Stimulated activated CD4-positive, alpha-beta T cell treated with anti-CD3 and anti-CD28 coated beads, Interleukin-1b, Interleukin-23, amount 100 ng/mL, for 4 hours (primary cell): ENCODE measurements around the gene PALS1.

ENCODE experiments used
- DNase-seq, 2 donors: peaks; one replicate each; pipeline ENCODE4 v3.0.0-alpha.2; 2020; ENCODE audit warnings: low read depth in 2 of 2

PALS1 gene

DNA sequence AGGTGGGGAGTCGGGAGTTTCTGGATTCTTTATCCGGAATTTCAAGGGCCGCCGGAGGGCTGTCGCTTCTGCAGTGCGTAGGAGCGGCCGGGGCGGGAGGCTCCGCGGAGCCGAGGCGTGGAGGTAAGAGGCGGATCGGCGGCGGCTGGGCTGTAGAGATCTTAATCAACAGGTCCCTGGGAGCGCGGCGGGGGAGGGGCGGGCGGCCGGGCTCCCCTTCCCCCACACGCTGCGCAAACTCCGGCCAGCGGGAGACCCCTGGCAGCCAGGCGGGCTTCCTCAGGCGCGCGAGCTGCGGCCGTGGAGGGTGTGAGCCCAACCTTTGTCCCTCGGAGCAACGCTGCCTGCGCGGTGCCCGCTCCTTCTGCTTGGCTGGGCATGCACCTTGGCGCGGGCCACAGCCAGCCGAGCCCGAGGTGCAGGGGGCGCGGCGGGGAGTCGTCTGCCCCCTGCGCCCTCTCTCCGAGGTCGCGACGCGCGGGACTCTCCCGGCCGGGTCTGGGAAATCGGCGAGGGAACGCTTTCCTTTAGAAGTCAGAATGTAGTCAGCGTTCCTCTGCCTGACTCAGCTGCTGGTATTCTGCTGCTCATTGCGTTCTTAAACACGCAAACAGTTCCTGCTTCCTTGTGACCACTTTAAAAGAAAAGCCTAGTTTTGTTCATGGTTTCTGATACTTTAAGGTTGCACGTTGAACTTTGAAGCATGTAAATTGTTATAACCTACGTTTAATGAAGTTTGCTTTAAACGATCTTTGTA is at the start of gene PALS1:
Gene PALS1, plus strand, starts transcription at position 25 of the 757 bp plus-strand sequence. CDS start 37,736 bp downstream, outside the sequence.
- no peak for DNase-seq

- DNase-seq: no peak
Measured at GRCh38 chr14:67191768-67192290, 49.4 kb upstream of the PALS1 start.

DNA sequence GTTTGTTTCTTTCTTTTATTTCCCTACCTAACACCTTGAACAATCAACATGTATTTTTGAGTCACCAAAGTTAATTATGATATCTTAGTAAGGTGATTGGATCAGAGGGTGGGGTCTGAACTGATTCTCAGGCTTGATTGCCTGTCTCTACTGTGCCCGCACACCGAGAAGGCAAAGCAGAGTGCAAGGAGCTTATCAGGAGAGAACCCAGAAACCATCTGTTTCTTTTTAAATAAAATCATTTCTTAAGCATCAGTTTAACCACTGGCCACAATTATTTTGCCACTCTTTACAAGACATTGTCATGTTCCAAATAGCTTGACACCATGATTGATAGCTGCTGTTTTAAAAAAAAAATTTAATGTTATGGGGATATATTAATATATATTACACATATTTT is 48.9 kb upstream of the PALS1 start:
- no peak for DNase-seq

DNA sequence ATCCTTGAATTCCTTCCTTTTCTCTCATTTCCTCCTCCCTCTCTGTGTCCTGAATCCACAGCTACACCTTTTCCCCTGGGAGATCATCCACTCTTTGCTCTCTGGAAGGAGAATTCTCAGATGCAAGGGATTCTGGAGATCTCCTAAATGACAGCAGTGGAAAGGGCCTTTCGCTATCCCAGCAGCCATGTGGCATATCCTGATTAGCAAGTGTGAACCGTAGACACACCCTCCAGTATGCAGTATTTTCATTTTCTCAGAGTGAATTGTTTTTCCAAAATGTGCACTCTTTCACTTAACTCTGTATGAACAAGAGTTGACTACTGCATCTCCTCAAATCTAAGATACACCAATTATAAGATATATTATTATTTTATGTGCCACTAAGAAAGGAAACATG is 46.0 kb upstream of the PALS1 start:
- DNase-seq: no peak

GRCh38 chr14:67199016-67199415 is 42.2 kb upstream of the PALS1 start:
- no peak for DNase-seq

GRCh38 chr14:67207810-67208209 is 33.4 kb upstream of the PALS1 start:
- no peak for DNase-seq

GRCh38 chr14:67218126-67218525 is 23.1 kb upstream of the PALS1 start:
- DNase-seq: no peak

- DNase-seq: no peak
Measured at GRCh38 chr14:67221248-67221981, 19.8 kb upstream of the PALS1 start.

- no peak for DNase-seq
Measured at GRCh38 chr14:67221982-67222328, 19.3 kb upstream of the PALS1 start.

GRCh38 chr14:67225523-67225922 is 15.7 kb upstream of the PALS1 start:
- no peak for DNase-seq

DNA sequence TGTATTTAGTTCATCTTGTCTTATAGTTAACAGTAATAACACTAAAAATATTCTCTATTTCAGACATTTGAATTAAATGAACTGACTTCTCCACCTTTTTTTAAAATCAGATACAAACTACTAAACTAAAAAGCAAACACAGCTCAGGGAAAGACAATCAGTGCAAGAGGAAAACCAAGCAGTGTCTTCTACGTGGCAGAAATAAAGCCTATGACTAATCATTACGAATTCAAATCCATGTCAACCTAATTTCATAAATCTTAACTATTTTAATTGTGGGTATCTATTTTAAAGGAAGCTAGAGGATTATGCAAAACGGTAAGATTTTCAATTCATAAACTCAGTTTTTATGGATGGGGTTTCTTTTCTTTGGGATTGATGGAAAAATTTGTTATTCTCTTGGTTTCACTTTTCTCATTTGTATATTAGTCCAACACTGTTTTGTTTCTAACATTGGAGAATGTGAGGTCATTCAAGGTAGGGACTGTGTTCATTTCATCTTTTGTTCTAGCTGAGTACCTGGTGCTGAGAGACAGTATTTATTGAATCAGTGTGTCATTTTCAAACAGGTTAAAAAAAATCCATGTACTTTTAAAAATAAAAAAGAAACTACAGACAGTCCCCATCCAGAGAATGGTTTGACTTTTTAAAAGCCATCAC is 12.8 kb upstream of the PALS1 start:
- DNase-seq: no peak

DNA sequence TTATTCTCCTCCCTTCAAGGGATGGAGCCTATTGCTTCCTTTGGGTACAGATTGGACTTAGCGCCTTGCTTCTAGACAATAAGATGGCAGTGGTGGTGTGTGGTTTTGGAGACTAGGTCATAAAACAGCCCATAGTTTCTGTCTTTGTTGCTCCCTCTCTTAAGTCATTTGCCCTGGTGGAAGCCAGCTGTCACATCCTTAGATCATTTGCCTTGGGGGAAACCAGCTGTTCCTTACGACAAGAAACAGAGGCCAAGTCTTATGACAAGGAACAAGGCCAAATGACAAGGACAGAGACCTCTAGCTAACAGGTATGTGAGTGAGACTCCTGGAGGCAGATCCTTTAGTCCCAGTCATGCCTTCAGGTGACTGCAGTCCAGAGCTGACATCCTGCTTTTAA is 9.2 kb upstream of the PALS1 start:
- DNase-seq: no peak

DNA sequence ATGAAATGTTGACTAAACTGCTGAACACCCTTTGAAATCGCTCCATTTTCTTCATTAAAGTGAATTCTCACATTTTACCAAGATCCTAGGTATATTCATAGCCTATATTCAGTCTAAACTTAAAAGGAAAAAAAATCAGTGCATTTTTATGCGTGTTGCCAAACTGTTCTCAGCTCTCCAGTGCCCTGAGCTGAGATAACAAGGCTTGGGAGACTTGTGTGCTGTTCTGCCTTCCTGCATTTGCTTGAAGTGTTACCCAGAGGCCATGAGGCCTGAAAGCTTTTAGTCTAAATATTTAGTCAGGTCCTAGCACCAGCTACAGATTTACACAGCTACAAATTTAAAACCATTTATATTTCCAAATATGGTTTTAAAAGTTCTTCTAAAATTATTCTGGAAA is 8.6 kb upstream of the PALS1 start:
- no peak for DNase-seq

- no peak for DNase-seq
Measured at GRCh38 chr14:67237591-67237990, 3.6 kb upstream of the PALS1 start.

- DNase-seq: no peak
Measured at GRCh38 chr14:67239582-67239981, 1.7 kb upstream of the PALS1 start.

DNA sequence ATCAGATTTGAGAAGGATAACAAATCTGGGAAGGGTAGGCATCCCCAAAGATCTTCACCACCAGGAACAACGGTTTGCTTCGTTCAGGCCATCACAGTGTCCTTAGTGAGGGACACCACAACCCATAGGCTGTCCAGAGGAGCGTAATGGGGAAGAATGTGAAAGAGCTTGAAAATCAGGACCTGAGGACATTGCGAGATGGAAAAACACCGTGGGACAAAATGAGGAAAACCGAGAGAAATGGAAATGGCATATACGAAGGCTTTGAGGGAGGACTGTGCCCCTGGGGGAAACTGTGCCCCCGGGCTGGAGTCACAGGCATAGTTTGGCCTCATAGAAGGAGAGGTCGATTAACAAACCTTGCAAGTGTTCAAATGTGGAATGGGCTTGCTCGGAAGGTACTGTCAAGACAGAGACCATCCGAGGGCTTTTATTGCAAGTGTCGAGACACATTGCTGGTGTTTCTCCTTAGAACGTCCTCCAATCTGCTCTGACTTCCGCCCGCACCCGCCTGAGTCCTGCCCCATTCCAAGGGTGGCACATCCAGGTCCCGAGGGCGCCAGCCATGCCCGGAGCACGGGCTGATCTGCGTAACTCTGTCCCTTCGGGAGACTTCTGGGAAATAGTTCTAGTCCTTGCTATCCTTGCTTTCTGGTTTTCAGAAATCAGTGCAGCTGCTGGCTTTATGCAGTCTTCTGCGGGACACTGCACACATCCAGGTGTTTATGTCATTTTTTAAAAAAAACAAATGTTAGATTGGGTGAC is 885 bp upstream of the PALS1 start:
- DNase-seq: no peak

GRCh38 chr14:67240978-67241410 is 241 bp upstream of the PALS1 start:
- DNase-seq: peak; percentile 81 to 86

DNA sequence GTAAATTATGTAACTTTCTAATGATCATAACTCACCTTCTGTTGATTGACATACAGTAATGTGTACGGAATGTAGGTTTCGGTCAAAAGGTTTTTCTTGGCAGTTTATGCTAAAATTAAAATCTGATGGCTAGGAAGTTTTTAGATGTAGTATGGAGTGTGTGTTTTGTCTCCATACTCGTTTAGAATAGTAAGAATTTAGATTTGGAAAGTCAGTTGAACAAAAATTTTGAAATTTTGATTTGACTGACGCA is 859 bp downstream of the PALS1 start:
- no peak for DNase-seq

GRCh38 chr14:67245104-67245503 is 3.9 kb downstream of the PALS1 start:
- no peak for DNase-seq

DNA sequence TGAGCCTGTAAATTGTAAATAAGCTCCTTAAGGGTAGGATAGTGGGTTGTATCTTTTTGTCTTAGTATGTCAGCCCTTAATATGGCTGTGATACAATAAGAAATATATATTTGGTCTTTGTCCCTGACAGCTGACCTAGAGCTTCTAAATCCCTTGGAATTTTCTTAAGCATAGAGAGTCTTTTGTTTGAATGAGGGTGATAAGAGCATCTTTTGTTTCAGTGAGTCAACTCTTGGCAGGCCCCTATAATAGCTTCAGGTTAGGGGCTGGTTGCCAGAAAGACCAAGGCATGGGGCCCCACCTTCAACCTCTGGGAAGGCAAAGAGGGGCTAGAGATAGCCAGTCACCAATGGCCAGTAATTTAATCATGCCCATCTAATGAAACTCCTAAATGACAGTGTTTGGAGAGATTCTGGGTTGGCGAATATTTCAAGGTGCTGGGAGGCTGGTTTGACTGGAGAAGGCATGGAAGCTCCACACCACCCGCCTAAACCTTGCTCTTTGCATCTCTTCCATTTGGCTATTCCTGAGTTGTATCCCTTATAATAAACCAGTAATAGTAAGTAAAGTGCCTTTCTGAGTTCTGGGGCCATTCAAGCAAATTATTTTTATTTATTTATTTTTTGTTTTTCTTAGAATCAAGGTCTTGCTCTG is 10.5 kb downstream of the PALS1 start:
- DNase-seq: no peak

DNA sequence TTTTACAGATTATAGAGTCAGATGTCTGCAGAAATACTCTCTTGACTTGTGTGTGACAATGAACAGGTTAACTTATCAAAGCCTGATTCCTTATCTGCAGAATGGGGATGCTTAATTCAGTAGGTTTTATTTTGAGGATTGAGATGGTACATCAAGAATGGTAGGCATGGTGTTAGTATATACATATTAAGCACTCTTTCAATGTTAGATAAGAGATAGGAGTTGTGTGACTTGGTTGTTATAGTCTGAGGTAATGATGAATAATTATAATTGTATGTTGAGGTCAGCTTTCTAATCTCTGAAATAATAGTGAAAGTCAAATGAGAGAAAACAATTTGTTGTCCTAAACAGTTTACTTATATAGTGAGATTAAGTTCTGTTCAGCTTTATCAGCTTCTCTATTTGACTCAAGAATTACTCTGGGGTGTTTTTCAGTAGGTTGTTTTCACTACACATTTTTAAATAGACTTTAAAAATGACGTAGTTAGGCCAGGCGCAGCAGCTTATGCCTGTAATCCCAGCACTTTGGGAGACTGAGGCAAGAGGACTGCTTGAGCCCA is 11.9 kb downstream of the PALS1 start:
- DNase-seq: no peak
